ENCODE results near the gene BPI.
"Not testable (repeated sequence)": the region's sequence is repeated elsewhere in the genome, so short reads cannot be mapped to it uniquely, and the experiment has no call there.

BPI gene

GRCh38 chr20:38277285-38277684 is 26.7 kb upstream of the BPI start:
- H3K4me3 ChIP-seq (replicated peaks; ENCODE audit: low read depth, low read length), result no peak overlapping the region
- TF ChIP-seq CTCF (IDR thresholded peaks at IDR 0.05; ENCODE audit: low read length, missing control alignments), result no peak
- DNase-seq (ENCODE audit: low read depth), result no peak

- H3K4me3 ChIP-seq (replicated peaks; ENCODE audit: low read depth, low read length), result no peak overlapping the region
- TF ChIP-seq CTCF (IDR thresholded peaks at IDR 0.05; ENCODE audit: low read length, missing control alignments), result no peak
- DNase-seq (ENCODE audit: low read depth), result no peak
Observed at GRCh38 chr20:38277691-38278090, 26.3 kb upstream of the BPI start.

GRCh38 chr20:38278131-38278530 is 25.8 kb upstream of the BPI start:
- no peak for DNase-seq (ENCODE audit: low read depth)
- H3K4me3 ChIP-seq (replicated peaks; ENCODE audit: low read depth, low read length), result no peak overlapping the region
- TF ChIP-seq CTCF (IDR thresholded peaks at IDR 0.05; ENCODE audit: low read length, missing control alignments), result no peak

- no peak overlapping the region for H3K4me3 ChIP-seq (replicated peaks; ENCODE audit: low read depth, low read length)
- no peak for DNase-seq (ENCODE audit: low read depth)
- no peak for TF ChIP-seq CTCF (IDR thresholded peaks at IDR 0.05; ENCODE audit: low read length, missing control alignments)
Observed at GRCh38 chr20:38278763-38279162, 25.2 kb upstream of the BPI start.

- not testable (repeated sequence) for H3K4me3 ChIP-seq (replicated peaks; ENCODE audit: low read depth, low read length); DNase-seq (ENCODE audit: low read depth)
Observed at GRCh38 chr20:38281176-38281915, 22.6 kb upstream of the BPI start.

GRCh38 chr20:38283236-38283635 is 20.7 kb upstream of the BPI start:
- H3K4me3 ChIP-seq (replicated peaks; ENCODE audit: low read depth, low read length), result no peak overlapping the region
- no peak for DNase-seq (ENCODE audit: low read depth)
- no peak for TF ChIP-seq CTCF (IDR thresholded peaks at IDR 0.05; ENCODE audit: low read length, missing control alignments)

GRCh38 chr20:38284066-38284650 is 19.8 kb upstream of the BPI start:
- not testable (repeated sequence) for H3K4me3 ChIP-seq (replicated peaks; ENCODE audit: low read depth, low read length); DNase-seq (ENCODE audit: low read depth)

- no peak for TF ChIP-seq CTCF (IDR thresholded peaks at IDR 0.05; ENCODE audit: low read length, missing control alignments)
- DNase-seq (ENCODE audit: low read depth), result no peak
- H3K4me3 ChIP-seq (replicated peaks; ENCODE audit: low read depth, low read length), result no peak overlapping the region
Observed at GRCh38 chr20:38284893-38285444, 19.0 kb upstream of the BPI start.
